Measurements from ENCODE around the gene RNASEH2C. TPM values are rescaled to one million over a fixed set of nuclear protein-coding genes. Genes with fewer than 3 reads are reported as not detected.
"Not testable (repeated sequence)": the region's sequence is repeated elsewhere in the genome, so short reads cannot be mapped to it uniquely, and the experiment has no call there.

Gene RNASEH2C
- total RNA-seq, 1 donor from 2014 or later: 57.1 TPM

- DNase-seq (ENCODE audit: low read depth in 2 of 2): not testable (repeated sequence)
Observed at GRCh38 chr11:65691847-65692246, 28.8 kb downstream of the RNASEH2C start.

DNA sequence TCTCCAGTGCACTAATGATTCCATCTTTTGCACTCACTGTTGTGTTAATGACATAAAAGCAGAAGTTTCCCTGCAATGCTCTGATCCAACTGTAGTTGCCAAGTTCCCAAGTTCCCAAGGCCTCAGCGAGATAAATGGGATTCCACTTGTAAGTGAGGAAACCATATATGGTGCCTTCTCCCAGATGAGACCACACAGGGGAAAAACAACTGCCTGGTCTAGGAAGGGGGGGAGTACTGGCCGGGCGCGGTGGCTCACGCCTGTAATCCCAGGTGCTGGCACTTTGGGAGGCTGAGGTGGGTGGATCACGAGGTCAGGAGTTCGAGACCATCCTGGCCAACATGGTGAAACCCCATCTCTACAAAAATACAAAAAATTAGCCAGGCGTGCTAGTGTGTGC is 34.6 kb downstream of the RNASEH2C start:
- DNase-seq (ENCODE audit: low read depth in 2 of 2): no peak

DNA sequence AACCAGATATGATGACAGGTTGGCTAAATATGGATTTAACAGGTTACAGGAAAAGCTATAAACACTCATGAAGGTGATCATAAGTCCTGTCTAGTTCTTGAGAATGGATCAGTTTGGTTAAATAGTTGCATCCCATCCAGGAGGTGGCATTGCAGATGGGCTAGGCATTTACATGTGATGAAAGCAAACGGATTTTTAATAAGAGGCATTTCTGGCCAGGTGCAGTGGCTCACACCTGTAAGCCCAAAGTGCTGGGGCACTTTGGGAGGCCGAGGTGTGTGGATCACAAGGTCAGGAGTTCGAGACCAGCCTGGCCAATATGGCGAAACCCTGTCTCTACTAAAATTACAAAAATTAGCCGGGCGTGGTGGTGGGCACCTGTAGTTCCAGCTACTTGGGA is 37.1 kb downstream of the RNASEH2C start:
- not testable (repeated sequence) for DNase-seq (ENCODE audit: low read depth in 2 of 2)

DNA sequence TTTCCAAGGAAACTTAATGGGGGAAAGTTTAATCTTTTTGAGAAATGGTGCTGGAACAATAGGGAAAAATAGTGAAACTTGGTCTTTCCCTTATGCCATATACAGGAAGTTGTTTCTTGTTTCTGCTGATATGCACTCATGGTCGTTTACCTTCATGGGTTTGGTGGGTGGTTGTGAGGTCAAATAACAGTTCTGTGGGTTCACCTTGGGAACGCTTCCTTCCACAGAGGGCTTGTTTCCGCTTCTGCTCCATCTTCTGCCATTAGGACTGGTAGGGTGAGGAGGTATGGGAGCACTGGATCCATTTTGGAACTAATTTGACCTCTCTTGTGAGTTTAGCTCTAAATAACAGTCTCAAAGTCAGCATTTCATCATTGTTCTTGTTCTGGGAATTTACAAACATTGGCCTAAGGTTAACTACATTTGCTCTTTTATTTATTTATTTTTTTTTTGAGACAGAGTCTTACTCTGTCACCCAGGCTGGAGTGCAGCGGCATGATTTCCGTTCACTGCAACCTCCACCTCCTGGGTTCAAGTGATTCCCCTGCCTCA is 40.3 kb downstream of the RNASEH2C start:
- DNase-seq (ENCODE audit: low read depth in 2 of 2): no peak

- DNase-seq (ENCODE audit: low read depth in 2 of 2): no peak
Observed at GRCh38 chr11:65672982-65673381, 47.6 kb downstream of the RNASEH2C start.

- DNase-seq (ENCODE audit: low read depth in 2 of 2): no peak
Observed at GRCh38 chr11:65672180-65672860, 48.3 kb downstream of the RNASEH2C start.

Other genes with a start within 250 kb of the RNASEH2C start
- 1,818 and 2,739 TPM in 2 replicates for gene MALAT1, start 221.8 kb downstream of the RNASEH2C start, total RNA-seq
- 36.6 and 46.6 TPM in 2 replicates for gene SCYL1, start 195.7 kb downstream of the RNASEH2C start, total RNA-seq
- 20.5 and 23.0 TPM in 2 replicates for gene LTBP3, start 162.4 kb downstream of the RNASEH2C start, total RNA-seq
- gene ZNRD2, start 150.3 kb downstream of the RNASEH2C start, total RNA-seq: 30.8 and 32.7 TPM in 2 replicates
- 17.7 and 23.2 TPM in 2 replicates for gene FAM89B, start 148.3 kb downstream of the RNASEH2C start, total RNA-seq
- gene EHBP1L1, start 144.7 kb downstream of the RNASEH2C start, total RNA-seq: 2.0 and 4.8 TPM in 2 replicates
- under 0.01 and 0.20 TPM in 2 replicates for gene KCNK7, start 125.0 kb downstream of the RNASEH2C start, total RNA-seq
- gene MAP3K11, start 106.6 kb downstream of the RNASEH2C start, total RNA-seq: 58.8 and 67.5 TPM in 2 replicates
- 10.2 and 12.9 TPM in 2 replicates for gene PCNX3, start 105.0 kb downstream of the RNASEH2C start, total RNA-seq
- gene SIPA1, start 82.7 kb downstream of the RNASEH2C start, total RNA-seq: 42.9 and 92.5 TPM in 2 replicates
- gene RELA, start 57.9 kb downstream of the RNASEH2C start, total RNA-seq: 10.2 and 16.1 TPM in 2 replicates
- 33.6 and 49.2 TPM in 2 replicates for gene KAT5, start 8.5 kb downstream of the RNASEH2C start, total RNA-seq
- gene AP5B1, start 60.2 kb upstream of the RNASEH2C start, total RNA-seq: 5.2 and 8.3 TPM in 2 replicates
- gene OVOL1, start 66.3 kb upstream of the RNASEH2C start, total RNA-seq: not detected in 2 replicates
- under 0.01 and 0.44 TPM in 2 replicates for gene SNX32, start 113.2 kb upstream of the RNASEH2C start, total RNA-seq
- 687 and 848 TPM in 2 replicates for gene CFL1, start 137.4 kb upstream of the RNASEH2C start, total RNA-seq
- 27.7 and 36.3 TPM in 2 replicates for gene MUS81, start 139.6 kb upstream of the RNASEH2C start, total RNA-seq
- gene EFEMP2, start 152.0 kb upstream of the RNASEH2C start, total RNA-seq: 17.7 and 23.2 TPM in 2 replicates
- 0.20 and 0.22 TPM in 2 replicates for gene CTSW, start 159.0 kb upstream of the RNASEH2C start, total RNA-seq
- 145 and 157 TPM in 2 replicates for gene FIBP, start 167.7 kb upstream of the RNASEH2C start, total RNA-seq
- gene CCDC85B, start 169.9 kb upstream of the RNASEH2C start, total RNA-seq: 51.9 and 56.0 TPM in 2 replicates
- 0.99 and 3.1 TPM in 2 replicates for gene FOSL1, start 179.6 kb upstream of the RNASEH2C start, total RNA-seq
- gene C11orf68, start 198.3 kb upstream of the RNASEH2C start, total RNA-seq: 10.2 and 15.7 TPM in 2 replicates
- gene DRAP1, start 198.6 kb upstream of the RNASEH2C start, total RNA-seq: 91.1 and 103 TPM in 2 replicates
- not detected in 2 replicates for gene TSGA10IP, start 224.7 kb upstream of the RNASEH2C start, total RNA-seq
- gene SART1, start 240.9 kb upstream of the RNASEH2C start, total RNA-seq: 25.7 and 30.2 TPM in 2 replicates

Data from lung microvascular endothelial cell (primary cell).